HG03521 (cell line): ENCODE data around the gene CNTNAP2.

Source experiments
- ATAC-seq: cut with Tn5 transposase; IDR thresholded peaks from one replicate; pipeline ENCODE4 v1.9.1; 2021; ENCODE audit warnings: mild to moderate bottlenecking, moderate library complexity; ENCODE audit not compliant: unreplicated experiment

CNTNAP2 gene

GRCh38 chr7:146116521-146117222 is at the start of gene CNTNAP2:
TSS of gene CNTNAP2 (plus strand) at chr7:146116801. CDS start at chr7:146116877, 76 bp downstream.
- ATAC-seq, result peak; percentile 25

- no peak for ATAC-seq
These were observed 48.7 kb upstream of the CNTNAP2 start for GRCh38 chr7:146067880-146068279.

GRCh38 chr7:146074195-146074765 is 42.3 kb upstream of the CNTNAP2 start:
- ATAC-seq, result no peak

DNA sequence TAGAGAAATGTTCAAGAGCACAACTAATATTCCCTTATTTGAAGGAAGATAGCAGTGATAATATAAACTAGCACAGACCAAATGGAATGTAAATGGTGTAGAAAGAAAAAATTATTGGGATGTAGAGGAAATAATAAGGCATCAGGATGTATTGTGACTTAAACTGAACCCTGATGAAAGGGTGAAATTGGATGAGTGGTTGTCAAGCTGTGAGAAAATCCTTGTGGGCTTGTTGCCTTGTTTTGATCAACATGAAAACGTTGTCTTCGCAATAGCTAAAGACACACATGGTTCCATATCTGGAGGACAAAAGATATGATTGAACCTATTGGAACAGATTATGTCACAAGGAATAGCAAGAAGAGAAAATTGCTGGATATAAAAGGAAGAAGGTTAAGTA is 40.3 kb upstream of the CNTNAP2 start:
- ATAC-seq, result no peak

GRCh38 chr7:146084086-146084485 is 32.5 kb upstream of the CNTNAP2 start:
- ATAC-seq, result no peak

DNA sequence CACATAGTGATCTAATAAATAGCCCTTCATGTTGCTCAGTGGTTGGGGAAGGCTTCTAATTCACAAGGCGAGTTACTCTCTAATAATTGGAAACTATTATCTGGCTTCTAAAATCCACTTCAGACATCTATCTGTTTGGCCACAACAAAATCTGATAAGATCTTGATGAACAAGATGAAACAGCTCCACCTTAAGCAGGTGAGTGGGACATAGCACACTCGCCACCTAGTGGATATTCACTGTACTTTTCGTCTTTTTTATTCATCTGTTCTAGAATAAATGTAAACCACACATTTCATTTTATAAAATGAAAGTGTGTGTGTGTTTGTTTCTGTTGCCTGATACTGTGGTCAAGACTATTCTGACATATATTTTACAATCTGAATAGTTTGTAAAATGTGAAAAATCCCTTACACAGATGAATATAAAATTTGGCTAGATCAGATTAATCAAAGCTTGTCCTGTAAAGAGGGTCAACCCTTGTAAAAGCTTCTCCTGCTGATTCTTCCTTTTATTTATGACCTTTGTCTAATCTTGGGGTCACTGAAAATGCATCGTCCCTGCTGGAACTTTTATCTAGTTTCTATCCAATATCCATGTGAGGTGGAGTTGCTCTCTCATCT is 26.5 kb upstream of the CNTNAP2 start:
- peak; percentile 69 for ATAC-seq

- ATAC-seq, result no peak
These were observed 22.2 kb upstream of the CNTNAP2 start for GRCh38 chr7:146094356-146094755.

- no peak for ATAC-seq
These were observed 19.6 kb upstream of the CNTNAP2 start for GRCh38 chr7:146096994-146097393.

GRCh38 chr7:146106319-146106718 is 10.3 kb upstream of the CNTNAP2 start:
- no peak for ATAC-seq

GRCh38 chr7:146112755-146113154 is 3.8 kb upstream of the CNTNAP2 start:
- ATAC-seq, result no peak

DNA sequence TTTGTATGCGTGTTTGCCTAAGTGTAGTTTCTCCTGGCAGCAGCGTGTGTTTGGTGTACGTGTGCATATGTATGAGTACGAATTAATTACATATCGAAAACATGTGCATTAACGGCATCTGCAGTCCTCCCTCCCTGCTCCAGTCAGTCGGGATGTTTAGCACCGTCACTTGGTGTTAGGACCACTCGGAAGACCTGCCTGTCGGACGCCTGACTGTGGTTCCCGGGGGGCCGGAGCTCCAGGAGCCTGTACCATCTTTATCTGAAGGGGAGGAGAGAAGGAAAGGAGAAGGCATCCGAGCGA is 1.1 kb upstream of the CNTNAP2 start:
- no peak for ATAC-seq

- ATAC-seq, result peak; percentile 54
These were observed 615 bp upstream of the CNTNAP2 start for GRCh38 chr7:146115851-146116520.

DNA sequence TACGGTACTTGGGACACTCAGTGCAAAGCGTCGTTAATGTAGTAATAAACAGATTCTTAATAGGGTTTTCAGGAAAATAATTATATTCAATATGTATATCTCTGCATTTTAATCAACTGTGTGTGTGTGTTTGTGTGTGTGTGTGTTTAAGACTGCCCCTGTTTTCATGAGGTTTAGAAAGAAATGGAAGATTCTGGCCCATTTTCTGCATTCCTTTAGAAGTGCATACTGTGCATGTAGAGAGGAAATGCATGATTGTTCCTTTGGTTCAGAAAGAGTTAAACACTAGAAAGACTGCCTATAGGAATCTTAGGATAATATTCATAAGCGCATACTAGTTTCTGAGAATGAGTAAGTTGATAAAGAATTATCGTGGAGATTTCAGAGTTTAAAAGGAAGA is 975 bp downstream of the CNTNAP2 start:
- ATAC-seq, result no peak

- no peak for ATAC-seq
These were observed 2.4 kb downstream of the CNTNAP2 start for GRCh38 chr7:146119002-146119401.

DNA sequence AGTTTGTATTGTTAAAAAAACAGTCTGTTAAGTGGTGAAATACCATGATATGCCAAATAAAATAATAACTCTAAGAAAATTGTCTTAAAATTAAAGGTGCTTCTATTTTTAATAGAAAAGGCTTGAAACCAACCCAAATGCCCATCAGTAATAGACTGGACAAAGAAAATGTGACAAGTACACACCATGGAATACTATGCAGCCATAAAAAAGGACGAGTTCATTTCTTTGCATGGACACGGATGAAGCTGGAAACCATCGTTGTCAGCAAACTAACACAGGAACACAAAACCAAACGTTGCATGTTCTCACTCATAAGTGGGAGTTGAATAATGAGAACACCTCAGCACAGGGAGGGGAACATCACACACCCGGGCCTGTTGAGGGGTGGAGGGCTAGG is 7.1 kb downstream of the CNTNAP2 start:
- no peak for ATAC-seq

DNA sequence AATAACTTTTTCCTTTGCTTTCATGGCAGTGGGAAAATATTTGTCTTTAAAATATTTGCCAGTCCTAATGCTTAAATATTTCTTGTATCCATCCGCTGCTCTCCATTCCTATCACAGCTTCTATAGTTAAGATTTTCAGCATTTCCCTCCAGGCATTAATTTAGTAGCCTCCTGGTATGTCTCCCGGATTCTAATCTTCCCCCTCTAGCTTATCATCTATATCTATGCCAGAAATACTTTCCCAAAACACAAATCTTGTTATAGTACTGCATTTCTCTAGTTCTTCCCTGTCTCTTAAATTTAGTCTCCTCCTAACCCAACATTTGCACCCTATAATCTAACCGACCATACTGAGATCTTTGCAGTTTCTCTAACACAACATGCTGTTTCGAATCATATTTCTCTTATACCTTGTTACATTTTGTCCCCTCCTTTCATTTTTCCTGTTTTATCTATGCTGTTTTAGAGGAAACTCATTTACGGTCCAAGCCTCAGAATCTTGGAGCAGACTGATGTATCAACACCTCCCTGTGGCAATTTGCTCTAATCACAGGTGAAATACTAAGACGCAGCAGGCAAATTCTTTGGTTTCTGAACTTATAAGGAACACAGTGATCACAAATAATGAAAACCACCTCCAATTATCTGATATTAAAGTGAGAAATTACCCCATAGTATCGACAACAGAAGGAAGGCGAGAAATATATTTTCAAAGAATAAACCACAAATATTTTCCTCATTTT is 10.3 kb downstream of the CNTNAP2 start:
- ATAC-seq, result no peak

DNA sequence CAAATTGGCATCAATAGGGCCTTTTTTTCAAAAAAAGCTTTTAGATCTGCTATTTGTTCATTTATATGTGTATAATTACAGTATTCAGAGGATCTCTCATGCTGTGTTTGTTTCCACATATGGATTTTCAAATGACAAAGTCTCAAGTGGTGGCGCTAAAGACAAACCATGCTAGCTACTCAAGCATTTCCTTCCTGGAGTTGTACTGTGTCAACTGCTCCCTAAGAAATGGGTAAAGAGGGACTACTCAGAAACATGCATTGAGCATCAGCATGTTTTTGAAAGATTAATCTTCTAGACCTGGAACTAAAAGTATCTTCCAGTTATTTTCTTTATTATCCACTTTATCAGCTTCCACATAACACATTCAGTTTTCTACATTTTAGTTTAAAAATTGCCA is 12.7 kb downstream of the CNTNAP2 start:
- ATAC-seq, result no peak

GRCh38 chr7:146129997-146130396 is 13.4 kb downstream of the CNTNAP2 start:
- no peak for ATAC-seq

DNA sequence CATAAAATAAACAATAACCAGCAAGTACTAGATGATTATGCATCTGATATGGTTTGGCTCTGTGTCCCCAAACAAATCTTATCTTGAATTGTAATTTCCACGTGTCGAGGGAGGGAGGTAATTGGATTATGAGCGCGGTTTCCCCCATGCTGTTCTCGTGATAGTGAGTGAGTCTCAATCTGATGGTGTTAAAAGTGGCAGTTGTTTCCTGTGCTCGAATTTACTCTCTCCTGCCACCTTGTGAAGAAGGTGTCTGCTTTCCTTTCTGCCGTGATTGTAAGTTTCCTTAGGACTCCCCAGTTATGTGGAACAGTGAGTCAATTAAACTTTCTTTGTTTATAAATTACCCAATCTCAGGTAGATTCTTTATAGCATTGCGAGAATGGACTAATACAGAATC is 15.1 kb downstream of the CNTNAP2 start:
- ATAC-seq, result no peak

- no peak for ATAC-seq
These were observed 19.8 kb downstream of the CNTNAP2 start for GRCh38 chr7:146136357-146136875.

GRCh38 chr7:146138926-146139325 is 22.3 kb downstream of the CNTNAP2 start:
- ATAC-seq, result no peak
